Right forelimb (tissue), 1 donor: ENCODE results near the gene FGF18.
A peak's percentile ranks its signal among the peaks of the same experiment; 100 is the strongest.

Experiments
- DNase-seq: peaks from one replicate; pipeline ENCODE4 v3.0.0-alpha.2; 2018

The FGF18 gene

GRCh38 chr5:171444582-171444981, 25.1 kb downstream of the FGF18 start:
- DNase-seq = no peak

GRCh38 chr5:171445644-171446516, 26.4 kb downstream of the FGF18 start:
- peak; percentile 78 for DNase-seq

- no peak for DNase-seq
Measured at GRCh38 chr5:171447226-171447625, 27.8 kb downstream of the FGF18 start.

GRCh38 chr5:171449426-171449825, 30.0 kb downstream of the FGF18 start:
- DNase-seq = no peak

GRCh38 chr5:171450423-171451331, 31.2 kb downstream of the FGF18 start:
- DNase-seq = peak; percentile 84

GRCh38 chr5:171451421-171451820, 32.0 kb downstream of the FGF18 start:
- DNase-seq = no peak

- DNase-seq = no peak
Measured at GRCh38 chr5:171453056-171453725, 33.7 kb downstream of the FGF18 start.

- no peak for DNase-seq
Measured at GRCh38 chr5:171453988-171454387, 34.5 kb downstream of the FGF18 start.

- DNase-seq = no peak
Measured at GRCh38 chr5:171454549-171454948, 35.1 kb downstream of the FGF18 start.

GRCh38 chr5:171455522-171455921, 36.1 kb downstream of the FGF18 start:
- DNase-seq = no peak

- DNase-seq = no peak
Measured at GRCh38 chr5:171457208-171457981, 37.9 kb downstream of the FGF18 start.

GRCh38 chr5:171459839-171460238, 40.4 kb downstream of the FGF18 start:
- no peak for DNase-seq

GRCh38 chr5:171462136-171462927, 42.9 kb downstream of the FGF18 start:
- no peak for DNase-seq

GRCh38 chr5:171462928-171463861, 43.7 kb downstream of the FGF18 start:
- DNase-seq = no peak

- no peak for DNase-seq
Measured at GRCh38 chr5:171463862-171464229, 44.4 kb downstream of the FGF18 start.

- no peak for DNase-seq
Measured at GRCh38 chr5:171464829-171465228, 45.4 kb downstream of the FGF18 start.

GRCh38 chr5:171467107-171467506, 47.7 kb downstream of the FGF18 start:
- DNase-seq = no peak

GRCh38 chr5:171469326-171469725, 49.9 kb downstream of the FGF18 start:
- DNase-seq = no peak

GRCh38 chr5:171470420-171470819, 51.0 kb downstream of the FGF18 start:
- DNase-seq = no peak

- no peak for DNase-seq
Measured at GRCh38 chr5:171474230-171474813, 54.9 kb downstream of the FGF18 start.
